H9 (cell line): ENCODE data around the gene ORAI1. TPM values are rescaled to one million over a fixed set of nuclear protein-coding genes. Genes with fewer than 3 reads are reported as not detected.

Experiments
- DNase-seq: peaks from one replicate; pipeline ENCODE4 v3.0.0-alpha.2; 2017
- H2AFZ ChIP-seq: one replicate; pipeline ENCODE4 v1.6.1; 2013; ENCODE audit warnings: mild to moderate bottlenecking, low read length, control low read depth, moderate library complexity
- H2AK5ac ChIP-seq: 2 replicates; pipeline ENCODE4 v1.6.1; 2013; ENCODE audit warnings: low read length, control low read depth, mixed read lengths; ENCODE audit not compliant: insufficient read length
- H2BK120ac ChIP-seq: one replicate; pipeline ENCODE4 v1.6.1; 2013; ENCODE audit warnings: low read depth, mild to moderate bottlenecking, low read length, control low read depth, inconsistent platforms; ENCODE audit not compliant: poor library complexity, severe bottlenecking
- H2BK12ac ChIP-seq: 2 replicates; pipeline ENCODE4 v1.6.1; 2013; ENCODE audit warnings: low read length, control low read depth, mixed read lengths, low read depth; ENCODE audit not compliant: insufficient read length
- H2BK15ac ChIP-seq: 2 replicates; pipeline ENCODE4 v1.6.1; 2013; ENCODE audit warnings: low read depth, low read length, control low read depth
- H2BK20ac ChIP-seq: one replicate; pipeline ENCODE4 v1.6.1; 2013; ENCODE audit warnings: low read depth, mild to moderate bottlenecking, low read length, control low read depth, inconsistent platforms; ENCODE audit not compliant: poor library complexity, severe bottlenecking
- H2BK5ac ChIP-seq: 2 replicates; pipeline ENCODE4 v1.6.1; 2013; ENCODE audit warnings: low read length, control low read depth, mixed read lengths; ENCODE audit not compliant: insufficient read length
- H3K14ac ChIP-seq: 2 replicates; pipeline ENCODE4 v1.6.1; 2013; ENCODE audit warnings: low read length, control low read depth; ENCODE audit not compliant: insufficient read depth
- H3K18ac ChIP-seq: 2 replicates; pipeline ENCODE4 v1.6.1; 2013; ENCODE audit warnings: low read depth, mild to moderate bottlenecking, mixed read lengths, low read length, control low read depth; ENCODE audit not compliant: insufficient read length
- H3K23ac ChIP-seq: 2 replicates; pipeline ENCODE4 v1.6.1; 2013; ENCODE audit warnings: low read length, control low read depth, mixed read lengths, low read depth; ENCODE audit not compliant: insufficient read length
- H3K23me2 ChIP-seq: 2 replicates; pipeline ENCODE4 v1.6.1; 2013; ENCODE audit warnings: low read depth, mild to moderate bottlenecking, mixed read lengths, low read length, control low read depth; ENCODE audit not compliant: insufficient read length, poor library complexity, severe bottlenecking
- H3K27ac ChIP-seq: 2 replicates; pipeline ENCODE4 v1.5.1; 2013; ENCODE audit warnings: low read length, control low read depth, mixed read lengths, low read depth; ENCODE audit not compliant: insufficient read length
- H3K27me3 ChIP-seq: 2 replicates; pipeline ENCODE4 v1.6.1; 2013; ENCODE audit warnings: low read length, control low read depth, inconsistent platforms; ENCODE audit not compliant: insufficient read depth
- H3K4ac ChIP-seq: 2 replicates; pipeline ENCODE4 v1.6.1; 2013; ENCODE audit warnings: low read depth, mild to moderate bottlenecking, control low read depth, inconsistent platforms, low read length, moderate library complexity
- H3K4me1 ChIP-seq: 2 replicates; pipeline ENCODE4 v1.6.1; 2013; ENCODE audit warnings: low read length, control low read depth, inconsistent platforms; ENCODE audit not compliant: insufficient read depth
- H3K4me2 ChIP-seq: 2 replicates; pipeline ENCODE4 v1.6.1; 2013; ENCODE audit warnings: low read length, control low read depth, mixed read lengths; ENCODE audit not compliant: insufficient read length, insufficient read depth
- H3K56ac ChIP-seq: 2 replicates; pipeline ENCODE4 v1.6.1; 2013; ENCODE audit warnings: low read depth, mild to moderate bottlenecking, mixed read lengths, low read length, control low read depth; ENCODE audit not compliant: insufficient read length
- H3K79me1 ChIP-seq: 2 replicates; pipeline ENCODE4 v1.6.1; 2013; ENCODE audit warnings: low read depth, mild to moderate bottlenecking, moderate library complexity, low read length, control low read depth, inconsistent platforms; ENCODE audit not compliant: insufficient read depth, poor library complexity, severe bottlenecking
- H3K79me2 ChIP-seq: 2 replicates; pipeline ENCODE4 v1.6.1; 2013; ENCODE audit warnings: low read length, control low read depth, inconsistent platforms; ENCODE audit not compliant: insufficient read depth
- H3K9ac ChIP-seq: 2 replicates; pipeline ENCODE4 v1.6.1; 2013; ENCODE audit warnings: low read length, control low read depth, mixed read lengths; ENCODE audit not compliant: insufficient read length; ENCODE audit errors: extremely low read depth
- H3K9me3 ChIP-seq: one replicate; pipeline ENCODE4 v1.6.1; 2013; ENCODE audit warnings: low read depth, low read length, inconsistent platforms; ENCODE audit not compliant: control insufficient read depth
- H3T11ph ChIP-seq: one replicate; pipeline ENCODE4 v1.6.1; 2013; ENCODE audit warnings: mild to moderate bottlenecking, low read length, control low read depth, inconsistent platforms
- H4K20me1 ChIP-seq: one replicate; pipeline ENCODE4 v1.6.1; 2013; ENCODE audit not compliant: control insufficient read depth, insufficient read length, insufficient read depth
- H4K5ac ChIP-seq: 2 replicates; pipeline ENCODE4 v1.6.1; 2013; ENCODE audit warnings: low read depth, mild to moderate bottlenecking, mixed read lengths, low read length, control low read depth; ENCODE audit not compliant: insufficient read length
- H4K8ac ChIP-seq: replicated peaks from 2 replicates; pipeline ENCODE4 v1.6.1; 2013; ENCODE audit warnings: low read length, control low read depth, mixed read lengths, low read depth; ENCODE audit not compliant: insufficient read length
- H4K91ac ChIP-seq: 2 replicates; pipeline ENCODE4 v1.6.1; 2013; ENCODE audit warnings: low read depth, mild to moderate bottlenecking, moderate library complexity, mixed read lengths, low read length, control low read depth; ENCODE audit not compliant: insufficient read length
- H3K27ac Mint-ChIP-seq, 3 experiments: 2 replicates in 2 of 3; 3 replicates in 1 of 3; pipeline ENCODE4 v1.8.0; 2020 to 2021; ENCODE audit warnings: mixed read lengths in 3 of 3, mild to moderate bottlenecking in 1 of 3, moderate library complexity in 1 of 3
- H3K27me3 Mint-ChIP-seq: 2 replicates; pipeline ENCODE4 v1.8.0; 2021; ENCODE audit warnings: low read depth, mild to moderate bottlenecking, moderate library complexity, mixed read lengths
- H3K36me3 Mint-ChIP-seq, 3 experiments: 2 replicates in 2 of 3; 3 replicates in 1 of 3; pipeline ENCODE4 v1.8.0; 2020 to 2021; ENCODE audit warnings: low read depth in 3 of 3, mixed read lengths in 3 of 3; ENCODE audit not compliant: insufficient read depth in 1 of 3
- H3K4me1 Mint-ChIP-seq, 2 experiments: 2 replicates each; pipeline ENCODE4 v1.8.0; 2020; ENCODE audit warnings: mixed read lengths in 2 of 2
- H3K4me3 Mint-ChIP-seq, 2 experiments: 2 replicates in 1 of 2; 3 replicates in 1 of 2; pipeline ENCODE4 v1.8.0; 2020 to 2021; ENCODE audit warnings: mild to moderate bottlenecking in 2 of 2, mixed read lengths in 2 of 2, moderate library complexity in 1 of 2
- H3K9me3 Mint-ChIP-seq, 2 experiments: 2 replicates in 1 of 2; 3 replicates in 1 of 2; pipeline ENCODE4 v1.8.0; 2020; ENCODE audit warnings: mild to moderate bottlenecking in 2 of 2, mixed read lengths in 2 of 2, moderate library complexity in 1 of 2
- WGBS: extraction: QIAGEN DNeasy Blood & Tissue Kit; methylation state at CpG from one replicate; pipeline ENCODE4 v1.1.7; 2013; ENCODE audit warnings: missing lambda C conversion rate, low lambda C conversion rate, mixed read lengths; ENCODE audit not compliant: insufficient read length; ENCODE audit errors: extremely low coverage; 5-methylcytosine and 5-hydroxymethylcytosine counted together
- total RNA-seq: library from RNA; stranded (reverse); gene quantifications from 2 replicates; pipeline ENCODE4 v1.2.1, GENCODE V29; 2021
- TF ChIP-seq, protein P1 (sequence below): fragments of 200-600 bp; sonication (generic); conservative IDR thresholded peaks from 3 replicates; pipeline ENCODE4 v1.8.0; 2021; ENCODE audit warnings: antibody characterized with exemption, mild to moderate bottlenecking

Gene ORAI1
- total RNA-seq, 1 experiment from 2014 or later = 24.7 TPM

GRCh38 chr12:121578230-121579189 lies 47.8 kb upstream of the ORAI1 start:
- Histone ChIP-seq H3K4me1 (peaks cover 6% of the 10 kb centered on the region; the same call in 1 of the 2 replicates), H3K23ac (no peak overlapping the region), H3K56ac (no peak overlapping the region), H2AK5ac (no peak overlapping the region), H2AFZ (no peak overlapping the region), H3T11ph (no peak overlapping the region), H2BK5ac (peak overlapping the region; percentile 9), H2BK15ac (no peak overlapping the region), H3K4me2 (peak overlapping the region; percentile 71), H3K9ac (peak overlapping the region; percentile 67), H3K9me3 (no peaks in the 10 kb centered on the region), H4K91ac (peak overlapping the region; percentile 56), H2BK120ac (no peak overlapping the region), H4K5ac (no peak overlapping the region), H3K27ac (peak overlapping the region; percentile 93), H4K20me1 (no peaks in the 10 kb centered on the region), H3K23me2 (peaks cover 41% of the 10 kb centered on the region), H3K4ac (no peak overlapping the region; the same call in 1 of the 2 replicates), H3K14ac (peak overlapping the region; percentile 81), H3K18ac (peak overlapping the region; percentile 87), H2BK20ac (no peak overlapping the region), H3K27me3 (no peaks in the 10 kb centered on the region), H4K8ac (no peak overlapping the region), H3K79me1 (no peaks in the 10 kb centered on the region), H3K79me2 (peaks cover 9% of the 10 kb centered on the region; the same call in 1 of the 2 replicates), H2BK12ac (no peak overlapping the region)
- DNase-seq = peak; percentile 66
- peaks cover 51 to 53% of the 10 kb centered on the region in 2 experiments for H3K4me1 Mint-ChIP-seq
- no peaks in the 10 kb centered on the region for H3K27me3 Mint-ChIP-seq
- peak overlapping the region; percentile 79 to 98 for H3K4me3 Mint-ChIP-seq
- peak overlapping the region; percentile 97 to 100 (median 100) for H3K27ac Mint-ChIP-seq
- TF ChIP-seq, protein P1, sequence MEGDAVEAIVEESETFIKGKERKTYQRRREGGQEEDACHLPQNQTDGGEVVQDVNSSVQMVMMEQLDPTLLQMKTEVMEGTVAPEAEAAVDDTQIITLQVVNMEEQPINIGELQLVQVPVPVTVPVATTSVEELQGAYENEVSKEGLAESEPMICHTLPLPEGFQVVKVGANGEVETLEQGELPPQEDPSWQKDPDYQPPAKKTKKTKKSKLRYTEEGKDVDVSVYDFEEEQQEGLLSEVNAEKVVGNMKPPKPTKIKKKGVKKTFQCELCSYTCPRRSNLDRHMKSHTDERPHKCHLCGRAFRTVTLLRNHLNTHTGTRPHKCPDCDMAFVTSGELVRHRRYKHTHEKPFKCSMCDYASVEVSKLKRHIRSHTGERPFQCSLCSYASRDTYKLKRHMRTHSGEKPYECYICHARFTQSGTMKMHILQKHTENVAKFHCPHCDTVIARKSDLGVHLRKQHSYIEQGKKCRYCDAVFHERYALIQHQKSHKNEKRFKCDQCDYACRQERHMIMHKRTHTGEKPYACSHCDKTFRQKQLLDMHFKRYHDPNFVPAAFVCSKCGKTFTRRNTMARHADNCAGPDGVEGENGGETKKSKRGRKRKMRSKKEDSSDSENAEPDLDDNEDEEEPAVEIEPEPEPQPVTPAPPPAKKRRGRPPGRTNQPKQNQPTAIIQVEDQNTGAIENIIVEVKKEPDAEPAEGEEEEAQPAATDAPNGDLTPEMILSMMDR = no peak
- no CpG with 5 or more reads among the region's 77 CpGs for WGBS
- peaks cover 23 to 29% (median 26%) of the 10 kb centered on the region in 3 experiments for H3K36me3 Mint-ChIP-seq
- H3K9me3 Mint-ChIP-seq = no peaks in the 10 kb centered on the region
